Measurements from ENCODE around the gene PLA2G5. TPM values are rescaled to one million over a fixed set of nuclear protein-coding genes. Genes with fewer than 3 reads are reported as not detected.

Gene PLA2G5
- total RNA-seq, 3 donors from 2014 or later (not counting 1 experiment from before 2014, with no cell fraction given): not detected

DNA sequence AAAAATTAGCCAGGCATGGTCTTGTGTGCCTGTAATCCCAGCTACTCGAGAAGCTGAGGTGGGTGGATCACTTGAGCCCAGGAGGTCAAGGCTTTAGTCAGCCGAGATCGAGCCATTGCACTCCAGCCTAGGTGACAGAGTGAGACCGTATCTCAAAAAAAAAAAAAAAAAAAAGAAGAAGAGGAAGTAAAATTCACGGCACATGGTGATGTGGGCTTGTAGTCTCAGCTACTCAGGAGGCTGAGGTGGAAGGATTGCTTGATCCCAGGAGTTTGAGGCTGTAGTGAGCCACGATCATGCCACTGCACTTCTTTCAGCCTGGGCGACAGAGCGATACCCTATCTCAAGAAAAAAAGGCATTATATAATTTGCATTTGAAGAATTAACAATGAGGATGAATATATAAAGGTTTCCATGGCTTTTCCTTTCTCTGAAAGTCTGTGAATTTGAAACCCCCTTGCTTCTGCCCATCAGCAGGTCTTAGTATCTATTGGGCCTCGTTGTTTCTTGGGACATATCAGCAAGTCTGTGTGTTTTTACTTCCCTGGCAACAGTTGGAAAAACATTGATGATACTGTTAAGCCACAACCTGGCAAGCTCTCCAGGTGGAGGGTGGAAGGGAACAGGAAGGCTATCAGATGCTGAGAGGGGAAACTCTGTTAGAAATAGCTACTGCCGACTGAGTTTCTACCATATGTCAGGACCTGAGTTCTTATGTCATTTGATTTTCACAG, 53.9 kb downstream of the PLA2G5 start:
- no peaks in the 10 kb centered on the region for H3K4me1 Mint-ChIP-seq
- peaks cover 5% of the 10 kb centered on the region for H3K4me1 ChIP-seq (ENCODE audit: control insufficient read depth, insufficient read depth, low read length)
- H3K9me3 ChIP-seq (ENCODE audit: control insufficient read depth, insufficient read depth, low read length): no peaks in the 10 kb centered on the region
- no peaks in the 10 kb centered on the region for H3K36me3 ChIP-seq (ENCODE audit: control insufficient read depth, insufficient read depth, low read length)
- H3K27me3 ChIP-seq (ENCODE audit: control insufficient read depth, insufficient read depth, low read length): no peaks in the 10 kb centered on the region
- no peak overlapping the region for H3K4me3 ChIP-seq (ENCODE audit: low read length)
- intact Hi-C loops (cut with micrococcal nuclease): no loop called here
- ATAC-seq (no peak), DNase-seq (no peak)
- 37% methylated on average over 8 of the region's 10 CpGs for WGBS (ENCODE audit: insufficient coverage)
- no peaks in the 10 kb centered on the region for H3K36me3 Mint-ChIP-seq
- no peaks in the 10 kb centered on the region for H3K9me3 Mint-ChIP-seq
- H3K4me3 Mint-ChIP-seq: no peak overlapping the region
- TF ChIP-seq, protein P1, sequence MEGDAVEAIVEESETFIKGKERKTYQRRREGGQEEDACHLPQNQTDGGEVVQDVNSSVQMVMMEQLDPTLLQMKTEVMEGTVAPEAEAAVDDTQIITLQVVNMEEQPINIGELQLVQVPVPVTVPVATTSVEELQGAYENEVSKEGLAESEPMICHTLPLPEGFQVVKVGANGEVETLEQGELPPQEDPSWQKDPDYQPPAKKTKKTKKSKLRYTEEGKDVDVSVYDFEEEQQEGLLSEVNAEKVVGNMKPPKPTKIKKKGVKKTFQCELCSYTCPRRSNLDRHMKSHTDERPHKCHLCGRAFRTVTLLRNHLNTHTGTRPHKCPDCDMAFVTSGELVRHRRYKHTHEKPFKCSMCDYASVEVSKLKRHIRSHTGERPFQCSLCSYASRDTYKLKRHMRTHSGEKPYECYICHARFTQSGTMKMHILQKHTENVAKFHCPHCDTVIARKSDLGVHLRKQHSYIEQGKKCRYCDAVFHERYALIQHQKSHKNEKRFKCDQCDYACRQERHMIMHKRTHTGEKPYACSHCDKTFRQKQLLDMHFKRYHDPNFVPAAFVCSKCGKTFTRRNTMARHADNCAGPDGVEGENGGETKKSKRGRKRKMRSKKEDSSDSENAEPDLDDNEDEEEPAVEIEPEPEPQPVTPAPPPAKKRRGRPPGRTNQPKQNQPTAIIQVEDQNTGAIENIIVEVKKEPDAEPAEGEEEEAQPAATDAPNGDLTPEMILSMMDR (IDR thresholded peaks at IDR 0.05): no peak
- H3K27ac ChIP-seq (ENCODE audit: low read length): no peak overlapping the region
- H3K27me3 Mint-ChIP-seq (ENCODE audit: low read depth in 2 of 2): peaks cover 11 to 12% of the 10 kb centered on the region in 2 donors
- H3K27ac Mint-ChIP-seq: no peak overlapping the region

DNA sequence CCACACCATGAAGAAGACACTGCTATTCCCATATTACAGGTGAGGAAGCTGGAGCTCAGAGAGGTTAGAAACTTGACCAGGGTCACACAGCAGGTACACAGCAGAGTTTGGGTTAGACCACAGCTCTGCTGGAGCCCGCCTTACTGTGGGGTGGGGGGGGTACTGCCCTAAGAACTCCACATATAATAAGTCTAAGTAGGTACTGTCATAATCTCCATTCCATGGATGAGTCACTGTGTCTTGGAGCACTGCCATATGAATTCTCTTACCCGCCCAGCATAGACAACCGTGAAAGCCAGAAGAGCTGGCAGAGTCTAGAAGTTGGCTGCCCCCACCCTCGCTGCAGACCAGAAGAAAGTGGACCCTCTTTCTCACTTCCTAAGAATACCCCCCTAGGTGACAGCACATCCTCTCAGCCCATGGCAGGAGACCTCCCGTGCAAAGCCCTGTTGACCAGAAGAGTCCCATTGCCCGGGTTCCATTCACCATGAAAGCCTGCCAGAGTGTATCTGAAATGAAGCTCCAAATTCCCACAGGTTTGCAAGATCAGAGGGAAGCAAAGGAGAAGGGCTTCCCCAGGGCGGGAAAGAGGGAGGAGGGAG, 54.6 kb downstream of the PLA2G5 start:
- TF ChIP-seq, protein P1 (IDR thresholded peaks at IDR 0.05): no peak
- 72% methylated on average over 6 of the region's 7 CpGs for WGBS (ENCODE audit: insufficient coverage)

DNA sequence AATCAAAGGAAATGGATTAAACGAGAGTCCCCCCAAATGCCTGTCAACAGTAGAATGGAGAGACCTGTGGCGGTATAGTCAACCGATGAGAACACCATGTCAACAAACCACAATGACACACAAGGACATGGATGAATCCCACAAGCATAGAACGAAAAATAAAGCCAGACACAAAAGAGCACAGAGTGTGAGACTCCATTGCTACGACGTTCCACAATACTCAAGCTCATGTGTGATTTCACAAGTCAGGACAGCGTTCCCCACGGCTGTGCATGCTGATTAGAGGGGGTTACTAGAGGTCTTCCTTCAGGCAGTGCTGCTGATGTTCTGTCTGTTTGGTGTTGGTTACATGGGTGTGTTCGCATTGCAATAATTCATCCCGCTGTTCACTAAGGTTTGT, 55.1 kb downstream of the PLA2G5 start:
- Mint-ChIP-seq H3K27me3 (ENCODE audit: low read depth in 2 of 2) (peaks cover 9 to 10% of the 10 kb centered on the region in 2 donors), H3K4me1 (no peaks in the 10 kb centered on the region), H3K4me3 (no peak overlapping the region), H3K9me3 (no peaks in the 10 kb centered on the region), H3K36me3 (no peaks in the 10 kb centered on the region), H3K27ac (no peak overlapping the region)
- DNase-seq (no peak), ATAC-seq (no peak)
- intact Hi-C loops (cut with micrococcal nuclease): no loop called here
- H3K27ac ChIP-seq (ENCODE audit: low read length): no peak overlapping the region
- H3K27me3 ChIP-seq (ENCODE audit: control insufficient read depth, insufficient read depth, low read length): no peaks in the 10 kb centered on the region
- TF ChIP-seq, protein P1 (IDR thresholded peaks at IDR 0.05): no peak
- no peaks in the 10 kb centered on the region for H3K9me3 ChIP-seq (ENCODE audit: control insufficient read depth, insufficient read depth, low read length)
- no peaks in the 10 kb centered on the region for H3K4me1 ChIP-seq (ENCODE audit: control insufficient read depth, insufficient read depth, low read length)
- no peaks in the 10 kb centered on the region for H3K36me3 ChIP-seq (ENCODE audit: control insufficient read depth, insufficient read depth, low read length)
- 76% methylated on average over 10 of the region's 10 CpGs for WGBS (ENCODE audit: insufficient coverage)
- H3K4me3 ChIP-seq (ENCODE audit: low read length): no peak overlapping the region

More for the DNA sequence above, 54.6 kb downstream of the PLA2G5 start:
- no peaks in the 10 kb centered on the region for H3K27me3 ChIP-seq (ENCODE audit: control insufficient read depth, insufficient read depth, low read length)
- no peaks in the 10 kb centered on the region for H3K4me1 Mint-ChIP-seq
- H3K4me3 ChIP-seq (ENCODE audit: low read length): no peak overlapping the region
- H3K36me3 Mint-ChIP-seq: no peaks in the 10 kb centered on the region
- no peaks in the 10 kb centered on the region for H3K36me3 ChIP-seq (ENCODE audit: control insufficient read depth, insufficient read depth, low read length)
- DNase-seq (no peak), ATAC-seq (no peak)
- H3K4me3 Mint-ChIP-seq: no peak overlapping the region
- no peak overlapping the region for H3K27ac Mint-ChIP-seq
- peaks cover 9 to 11% of the 10 kb centered on the region in 2 donors for H3K27me3 Mint-ChIP-seq (ENCODE audit: low read depth in 2 of 2)
- peaks cover 4% of the 10 kb centered on the region for H3K4me1 ChIP-seq (ENCODE audit: control insufficient read depth, insufficient read depth, low read length)
- no peaks in the 10 kb centered on the region for H3K9me3 ChIP-seq (ENCODE audit: control insufficient read depth, insufficient read depth, low read length)
- intact Hi-C loops (cut with micrococcal nuclease): no loop called here
- H3K27ac ChIP-seq (ENCODE audit: low read length): no peak overlapping the region
- H3K9me3 Mint-ChIP-seq: no peaks in the 10 kb centered on the region

Measured in natural killer cell (primary cell).